ENCODE results near the gene MEGF8.

Gene MEGF8

GRCh38 chr19:42411581-42412178, 86.2 kb downstream of the MEGF8 start:
- Histone ChIP-seq H3K4me3 (ENCODE audit: insufficient read depth, low read length, poor library complexity, severe bottlenecking) (no peak overlapping the region), H4K20me1 (ENCODE audit: low read depth, low read length) (no peaks in the 10 kb centered on the region), H3K79me2 (ENCODE audit: insufficient read depth, low read length) (no peaks in the 10 kb centered on the region; the same call in 1 of the 2 replicates), H3F3A (ENCODE audit: insufficient read depth) (no peaks in the 10 kb centered on the region), H3K27me3 (ENCODE audit: low read length) (no peaks in the 10 kb centered on the region), H3K9me2 (replicated peaks; ENCODE audit: insufficient read depth, low read length) (no peaks in the 10 kb centered on the region), H2AFZ (ENCODE audit: low read depth, low read length, severe bottlenecking) (no peak overlapping the region), H3K9me3 (ENCODE audit: insufficient read depth, low read length) (no peaks in the 10 kb centered on the region), H3K4me2 (ENCODE audit: low read depth, low read length, poor library complexity, severe bottlenecking) (no peak overlapping the region), H3K9ac (ENCODE audit: low read length) (no peak overlapping the region), H3K27ac (ENCODE audit: low read depth, low read length) (no peak overlapping the region), H3K36me3 (ENCODE audit: low read length) (no peaks in the 10 kb centered on the region)
- TF ChIP-seq CTCF (IDR thresholded peaks at IDR 0.05; ENCODE audit: insufficient read depth, low read length, poor library complexity, severe bottlenecking) = no peak
- TF ChIP-seq EZH2phosphoT487 (conservative IDR thresholded peaks at IDR 0.05; ENCODE audit: low read length) = no peak

DNA sequence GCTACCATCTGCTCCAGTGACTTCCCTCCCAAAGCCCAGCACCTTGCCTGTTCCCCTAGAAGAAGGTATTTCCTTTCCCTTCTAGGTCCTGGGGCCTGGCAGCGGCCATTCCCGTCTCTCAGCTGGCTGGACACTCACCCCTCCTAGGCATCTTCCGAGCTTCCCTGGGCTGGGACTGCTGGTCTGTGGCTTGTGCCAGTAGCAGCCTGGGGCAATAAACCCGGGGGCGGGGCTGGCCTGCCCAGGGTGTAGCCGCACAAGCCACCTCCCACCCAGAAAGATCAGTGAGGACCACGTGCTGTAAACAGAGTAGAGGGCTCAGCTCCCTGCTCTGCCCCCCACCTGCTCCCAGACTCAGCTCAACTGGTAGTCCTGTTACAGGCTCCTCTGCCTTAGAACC, 86.8 kb downstream of the MEGF8 start:
- Histone ChIP-seq H3K36me3 (ENCODE audit: low read length) (no peaks in the 10 kb centered on the region), H2AFZ (ENCODE audit: low read depth, low read length, severe bottlenecking) (no peak overlapping the region), H3F3A (ENCODE audit: insufficient read depth) (no peaks in the 10 kb centered on the region), H3K27me3 (ENCODE audit: low read length) (no peaks in the 10 kb centered on the region), H3K27ac (ENCODE audit: low read depth, low read length) (no peak overlapping the region), H3K9me2 (replicated peaks; ENCODE audit: insufficient read depth, low read length) (no peaks in the 10 kb centered on the region), H3K79me2 (ENCODE audit: insufficient read depth, low read length) (no peaks in the 10 kb centered on the region; the same call in 1 of the 2 replicates), H3K4me3 (ENCODE audit: insufficient read depth, low read length, poor library complexity, severe bottlenecking) (no peak overlapping the region), H3K9ac (ENCODE audit: low read length) (no peak overlapping the region), H3K4me2 (ENCODE audit: low read depth, low read length, poor library complexity, severe bottlenecking) (no peak overlapping the region), H4K20me1 (ENCODE audit: low read depth, low read length) (no peaks in the 10 kb centered on the region), H3K9me3 (ENCODE audit: insufficient read depth, low read length) (no peaks in the 10 kb centered on the region)
- no peak for TF ChIP-seq CTCF (IDR thresholded peaks at IDR 0.05; ENCODE audit: insufficient read depth, low read length, poor library complexity, severe bottlenecking)
- TF ChIP-seq EZH2phosphoT487 (conservative IDR thresholded peaks at IDR 0.05; ENCODE audit: low read length) = no peak

DNA sequence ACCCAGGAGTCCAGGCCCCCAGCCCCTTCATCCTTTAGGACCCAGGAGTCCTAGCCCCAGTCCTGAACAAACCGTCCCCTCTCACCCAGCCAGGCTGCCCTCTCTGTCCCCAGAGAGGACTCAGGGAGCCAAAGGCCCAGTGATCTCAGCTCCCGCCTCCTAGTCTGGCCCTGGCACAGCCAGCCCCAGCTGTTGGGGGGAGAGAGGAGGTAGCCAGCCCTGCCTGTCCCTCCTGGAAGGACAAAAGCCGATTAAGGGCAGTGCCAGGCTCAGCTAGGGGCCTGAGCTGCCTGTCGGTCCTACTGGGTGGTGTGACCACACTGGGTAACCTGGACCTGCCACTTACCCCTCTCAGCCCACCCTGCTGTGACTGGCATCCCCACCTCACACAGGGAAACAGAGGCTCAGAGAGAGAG, 87.2 kb downstream of the MEGF8 start:
- TF ChIP-seq EZH2phosphoT487 (conservative IDR thresholded peaks at IDR 0.05; ENCODE audit: low read length) = no peak
- no peak for TF ChIP-seq CTCF (IDR thresholded peaks at IDR 0.05; ENCODE audit: insufficient read depth, low read length, poor library complexity, severe bottlenecking)
- Histone ChIP-seq H3K79me2 (ENCODE audit: insufficient read depth, low read length) (no peaks in the 10 kb centered on the region; the same call in 1 of the 2 replicates), H4K20me1 (ENCODE audit: low read depth, low read length) (no peaks in the 10 kb centered on the region), H3K27me3 (ENCODE audit: low read length) (no peaks in the 10 kb centered on the region), H2AFZ (ENCODE audit: low read depth, low read length, severe bottlenecking) (no peak overlapping the region), H3K4me2 (ENCODE audit: low read depth, low read length, poor library complexity, severe bottlenecking) (no peak overlapping the region), H3K4me3 (ENCODE audit: insufficient read depth, low read length, poor library complexity, severe bottlenecking) (no peak overlapping the region), H3F3A (ENCODE audit: insufficient read depth) (no peaks in the 10 kb centered on the region), H3K36me3 (ENCODE audit: low read length) (no peaks in the 10 kb centered on the region), H3K9me2 (replicated peaks; ENCODE audit: insufficient read depth, low read length) (no peaks in the 10 kb centered on the region), H3K9me3 (ENCODE audit: insufficient read depth, low read length) (no peaks in the 10 kb centered on the region), H3K9ac (ENCODE audit: low read length) (no peak overlapping the region), H3K27ac (ENCODE audit: low read depth, low read length) (no peak overlapping the region)
